ACHN (cell line): Measurements from ENCODE around the gene SAE1.

Experiments
- DNase-seq: peaks from one replicate; pipeline ENCODE4 v3.0.0-alpha.2; 2015
- in situ Hi-C: cut with HindIII; loops from 2 replicates; pipeline ENCODE4 v1.10.0; 2017; ENCODE audit warnings: low sequenced_read_pairs, low pct_ligation_motif_present, low pct_unique_long_range_greater_than_20kb

SAE1 gene

GRCh38 chr19:47228168-47228936, 97.7 kb downstream of the SAE1 start:
- peak; percentile 47 for DNase-seq
- in situ Hi-C loops = no loop called here

GRCh38 chr19:47228937-47229675, 98.5 kb downstream of the SAE1 start:
- DNase-seq = no peak

GRCh38 chr19:47229676-47230053, 99.0 kb downstream of the SAE1 start:
- no peak for DNase-seq
- in situ Hi-C loops = no loop called here

More at GRCh38 chr19:47228937-47229675, 98.5 kb downstream of the SAE1 start:
- in situ Hi-C loops = no loop called here

- in situ Hi-C loops = no loop called here
- peak; percentile 48 for DNase-seq
Observed at GRCh38 chr19:47230054-47230920, 99.7 kb downstream of the SAE1 start.

GRCh38 chr19:47230921-47231214, 100.2 kb downstream of the SAE1 start, which contains the start of gene BBC3:
BBC3 (minus strand) TSS chr19:47231199; CDS start chr19:47228431, 2,768 bp downstream.
- in situ Hi-C loops = no loop called here
- DNase-seq = no peak

GRCh38 chr19:47231215-47232054, 100.8 kb downstream of the SAE1 start:
- DNase-seq = peak; percentile 84
- in situ Hi-C loops = no loop called here

GRCh38 chr19:47232422-47233211, 102.0 kb downstream of the SAE1 start:
- in situ Hi-C loops = no loop called here
- peak; percentile 82 for DNase-seq

GRCh38 chr19:47236072-47236675, 105.5 kb downstream of the SAE1 start:
- no peak for DNase-seq
- in situ Hi-C loops = no loop called here

GRCh38 chr19:47239152-47239551, 108.5 kb downstream of the SAE1 start:
- DNase-seq = no peak
- in situ Hi-C loops = no loop called here

- in situ Hi-C loops = no loop called here
- DNase-seq = peak; percentile 81
Observed at GRCh38 chr19:47239610-47240296, 109.1 kb downstream of the SAE1 start.

- in situ Hi-C loops = no loop called here
- DNase-seq = no peak
Observed at GRCh38 chr19:47240556-47240955, 109.9 kb downstream of the SAE1 start.

GRCh38 chr19:47240996-47241918, 110.6 kb downstream of the SAE1 start:
- in situ Hi-C loops = no loop called here
- DNase-seq = peak; percentile 68

- in situ Hi-C loops = no loop called here
- no peak for DNase-seq
Observed at GRCh38 chr19:47241919-47242577, 111.4 kb downstream of the SAE1 start.

GRCh38 chr19:47243364-47243775, 112.7 kb downstream of the SAE1 start:
- in situ Hi-C loops = no loop called here

More at GRCh38 chr19:47243364-47243775, 112.7 kb downstream of the SAE1 start:
- DNase-seq = no peak
